ENCODE results near the gene NRG2.

The NRG2 gene

DNA sequence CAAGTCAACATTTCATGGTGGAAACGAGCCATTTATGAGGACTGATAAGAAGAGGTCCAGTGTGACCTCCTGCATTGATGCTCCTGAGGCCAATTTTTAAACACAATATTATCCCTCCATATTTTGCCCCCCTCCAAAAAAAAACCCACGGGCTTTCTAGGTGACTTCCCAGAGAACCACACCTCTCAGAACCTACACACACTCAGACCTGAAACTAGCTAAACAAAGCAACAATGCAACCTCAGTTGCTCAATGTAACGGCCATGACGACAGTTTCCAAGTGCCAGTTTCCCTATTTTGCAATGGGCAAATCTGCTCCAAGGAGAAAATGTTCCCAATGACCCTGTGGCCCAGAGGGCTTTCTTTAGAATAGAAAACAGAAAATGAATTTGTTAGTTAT, 3.5 kb downstream of the NRG2 start:
- peak; percentile 28 for DNase-seq

DNA sequence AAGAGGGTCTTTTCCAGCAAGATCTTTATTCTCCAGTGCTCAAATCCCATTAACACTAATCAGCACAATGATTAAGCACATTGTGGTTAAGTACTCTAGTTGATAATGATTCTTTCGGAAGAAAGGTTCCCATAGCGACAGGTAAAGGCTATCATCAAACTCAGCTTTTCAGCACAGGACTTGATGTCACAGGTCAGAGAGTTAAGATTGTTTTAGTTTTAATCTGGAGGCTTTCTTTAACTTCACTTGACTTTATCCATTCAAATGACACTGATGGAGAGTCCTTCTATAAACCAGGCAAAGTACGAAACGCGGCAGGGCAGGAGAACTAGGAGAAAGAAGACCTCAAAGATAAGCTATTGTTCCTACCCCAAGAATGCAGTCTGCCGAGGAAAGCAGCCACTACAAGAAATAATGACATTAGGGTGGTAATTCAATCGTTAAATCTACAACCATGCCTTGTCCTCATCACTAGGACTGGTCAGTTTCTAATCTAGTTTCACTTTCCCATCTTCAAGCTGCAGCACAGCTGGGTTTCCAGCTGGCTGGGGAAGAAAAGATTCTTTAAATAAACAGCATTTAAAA, 4.6 kb downstream of the NRG2 start:
- peak; percentile 64 for DNase-seq

DNA sequence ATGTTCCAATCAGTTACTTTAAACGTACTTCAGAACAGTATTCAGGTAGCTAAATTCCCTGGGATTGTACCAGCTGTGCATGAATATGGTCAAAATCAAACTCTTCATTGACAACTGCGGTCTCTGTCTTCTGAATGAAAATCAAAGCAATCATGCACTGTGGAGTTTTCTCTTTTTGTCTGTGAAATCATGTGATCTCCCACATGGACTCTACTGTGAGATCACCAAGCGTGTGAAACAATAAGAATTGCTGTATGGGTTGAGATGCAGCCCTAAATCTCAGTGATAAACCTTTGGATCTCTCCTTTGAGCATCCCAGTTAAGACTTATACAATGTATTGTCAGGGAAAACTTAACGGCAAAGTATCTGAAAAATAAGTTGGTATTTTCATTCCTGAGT, 6.1 kb downstream of the NRG2 start:
- DNase-seq: no peak

DNA sequence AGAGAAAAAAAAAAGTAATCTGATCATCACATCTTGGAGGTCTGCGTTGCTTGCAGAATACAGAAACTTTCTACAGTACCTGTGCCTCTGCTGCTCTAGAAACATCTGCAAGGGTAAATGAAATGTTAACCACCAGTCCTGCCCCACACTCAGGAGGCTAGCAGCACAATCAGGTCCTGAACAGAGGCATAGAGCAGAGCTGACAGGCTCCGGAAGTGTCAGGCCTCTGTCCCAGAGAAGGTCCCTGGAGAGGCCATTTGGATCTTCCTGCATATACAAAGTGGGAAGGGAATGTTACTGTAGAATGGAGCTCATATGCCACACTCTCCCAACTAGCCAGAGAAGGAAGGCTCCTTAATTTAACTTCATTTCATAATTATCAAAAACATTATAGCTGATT, 7.2 kb downstream of the NRG2 start:
- no peak for DNase-seq

DNA sequence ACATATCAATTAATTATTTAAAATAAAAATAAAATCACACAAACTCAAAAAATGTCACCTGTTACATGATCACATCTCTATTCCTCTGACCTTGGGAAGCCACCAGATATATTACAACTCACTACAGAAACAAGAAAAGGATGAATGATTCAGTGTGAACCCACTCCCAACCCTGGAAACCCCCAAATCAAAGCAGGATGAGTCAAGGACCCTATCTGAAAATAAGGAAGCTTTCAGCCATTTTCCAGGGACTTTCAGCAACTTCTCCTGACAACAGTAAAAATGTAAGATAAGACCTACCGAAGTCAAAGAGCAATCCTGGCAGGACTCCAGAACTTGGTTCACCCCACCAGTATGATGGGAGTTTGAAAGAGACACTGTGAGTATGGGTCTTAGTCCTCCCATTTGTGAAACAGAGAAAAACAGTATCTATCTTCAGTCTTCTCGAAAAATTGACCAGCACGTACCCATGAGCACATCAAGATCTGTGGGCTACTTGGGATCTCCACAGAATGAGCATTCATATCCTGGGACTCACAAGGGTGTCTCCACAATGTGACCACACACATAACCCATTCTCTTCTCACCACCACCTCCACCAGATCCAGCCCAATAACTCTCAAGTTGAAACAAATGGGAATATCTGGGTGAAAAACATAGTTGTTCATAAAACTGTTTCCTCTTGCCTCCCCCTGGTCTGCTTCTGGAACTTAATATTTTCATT, 9.9 kb downstream of the NRG2 start:
- no peak for DNase-seq

DNA sequence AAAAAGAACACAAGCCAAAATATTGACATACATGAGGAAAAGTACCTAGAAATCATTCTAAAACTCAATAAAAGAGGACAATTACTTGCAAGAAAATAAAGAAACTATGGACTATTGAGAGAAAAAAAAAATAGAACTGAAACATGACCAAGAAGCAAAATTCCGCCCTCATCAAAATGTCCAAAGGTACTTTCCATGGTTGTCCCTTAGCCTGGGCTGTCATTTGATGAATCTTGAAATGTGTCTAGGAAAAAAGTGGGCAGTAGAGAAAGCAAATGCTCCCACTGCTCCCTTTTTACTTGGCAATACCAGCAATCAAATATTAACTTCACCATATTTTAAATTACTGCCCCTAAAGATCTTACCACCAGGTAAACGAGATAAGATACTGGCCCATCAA, 10.8 kb downstream of the NRG2 start:
- DNase-seq: no peak

DNA sequence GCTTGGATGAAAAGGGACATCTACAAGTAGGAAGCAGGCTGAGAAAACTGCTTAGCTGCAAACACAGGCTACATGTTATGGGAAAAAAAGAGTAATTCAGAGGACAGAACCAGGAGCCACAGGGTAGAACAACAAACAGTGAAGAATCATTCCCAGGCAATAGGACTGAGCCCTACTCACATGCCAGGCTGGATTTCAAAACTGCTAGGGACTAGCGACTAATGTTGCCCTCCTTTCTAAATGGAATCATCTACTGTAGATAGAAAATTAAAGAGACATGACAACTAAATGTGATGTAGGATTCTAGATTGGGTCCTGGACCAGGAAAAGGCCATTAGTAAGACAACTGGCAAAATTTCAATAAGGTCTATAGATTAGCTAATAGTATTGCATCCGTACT, 15.3 kb downstream of the NRG2 start:
- no peak for DNase-seq

DNA sequence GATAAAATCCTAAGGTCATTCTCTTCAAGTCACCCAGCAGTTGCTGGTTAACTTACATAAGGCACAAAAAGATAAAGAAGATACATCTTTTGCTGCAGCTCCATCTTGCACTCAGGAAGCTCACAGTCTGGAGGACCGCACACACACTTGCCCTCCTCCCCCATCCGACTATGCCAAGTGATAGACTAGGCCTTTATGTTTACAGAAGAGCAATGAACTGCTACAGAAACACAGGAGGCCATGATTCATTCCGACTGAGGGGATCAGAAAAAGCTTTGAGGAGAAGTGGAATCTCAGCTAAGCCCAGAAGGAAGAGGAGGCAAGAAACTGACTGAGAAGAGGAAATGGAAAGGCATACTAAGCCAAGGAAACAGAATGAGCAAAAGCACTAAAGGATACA, 17.4 kb downstream of the NRG2 start:
- no peak for DNase-seq

DNA sequence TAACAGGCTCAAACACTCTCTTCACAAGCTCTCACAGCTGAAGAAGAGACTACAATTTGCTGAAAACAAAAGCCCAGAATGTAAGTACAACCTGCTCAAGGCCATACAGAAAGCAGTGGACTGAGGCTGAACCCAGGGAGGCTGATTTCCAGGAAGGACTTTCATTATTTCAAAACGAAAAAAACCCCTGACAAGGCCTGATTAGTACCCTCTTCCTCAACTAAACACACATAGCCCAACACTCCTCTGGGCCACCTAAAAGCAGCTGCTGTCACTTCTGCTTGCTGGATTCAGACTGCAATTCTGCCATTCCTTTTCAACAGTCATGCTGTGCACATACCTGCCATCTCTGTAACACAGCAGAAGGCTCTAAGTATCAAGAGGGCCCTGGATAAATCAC, 18.2 kb downstream of the NRG2 start:
- DNase-seq: no peak

DNA sequence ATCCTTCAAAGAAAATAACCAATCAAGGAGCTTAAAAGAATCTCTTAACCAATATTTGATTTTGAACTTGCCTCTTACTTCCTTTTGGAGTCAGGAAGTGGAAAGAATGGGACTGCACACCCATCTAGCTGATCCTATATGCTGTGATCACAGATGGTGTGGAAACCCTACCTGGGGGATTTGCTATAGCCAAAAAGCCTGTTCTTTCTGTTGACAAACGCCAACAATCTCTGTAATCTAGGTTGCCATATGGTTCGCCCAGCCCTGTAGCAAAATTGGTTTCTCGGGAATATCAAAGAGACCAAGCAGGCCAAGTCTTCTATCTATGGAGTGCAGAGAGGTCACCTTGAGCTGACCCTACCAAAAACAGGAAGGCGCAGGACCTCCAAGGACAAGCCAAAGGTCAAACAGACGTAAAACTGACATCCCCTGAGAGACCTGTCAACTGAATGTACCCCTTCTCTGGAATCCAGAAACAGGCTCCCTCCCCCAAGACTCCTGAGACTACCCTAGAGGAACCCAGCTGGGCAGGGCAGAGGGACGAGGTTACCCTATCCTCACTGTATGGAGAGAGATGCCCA, 19.4 kb downstream of the NRG2 start:
- no peak for DNase-seq

DNA sequence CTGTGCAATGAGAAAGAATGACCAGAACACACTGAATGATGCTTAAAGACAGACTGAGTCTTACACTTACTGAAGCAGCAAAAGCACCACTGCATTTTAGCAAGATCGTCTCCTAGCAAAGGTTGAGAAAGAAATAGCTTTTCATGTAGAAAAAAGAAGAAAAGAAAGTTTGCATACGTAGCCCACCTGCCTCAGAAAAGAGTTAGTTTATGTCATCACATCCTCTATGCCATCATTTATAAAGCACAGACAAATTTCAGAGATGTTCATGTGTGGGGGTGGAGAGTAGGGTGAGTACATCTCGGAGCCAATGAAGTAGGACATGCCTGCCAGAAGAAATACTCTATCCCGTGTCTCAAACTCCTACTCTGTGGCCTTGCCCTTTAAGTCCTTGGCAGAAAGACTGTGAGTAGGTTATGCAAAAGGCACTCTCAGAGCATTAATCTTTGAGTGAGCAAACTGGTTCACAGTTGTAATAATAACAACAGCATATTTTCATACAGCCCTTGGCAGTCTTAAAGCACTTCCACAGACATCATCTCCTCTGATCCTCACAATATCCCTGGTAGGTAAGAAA, 22.4 kb downstream of the NRG2 start:
- DNase-seq: no peak

DNA sequence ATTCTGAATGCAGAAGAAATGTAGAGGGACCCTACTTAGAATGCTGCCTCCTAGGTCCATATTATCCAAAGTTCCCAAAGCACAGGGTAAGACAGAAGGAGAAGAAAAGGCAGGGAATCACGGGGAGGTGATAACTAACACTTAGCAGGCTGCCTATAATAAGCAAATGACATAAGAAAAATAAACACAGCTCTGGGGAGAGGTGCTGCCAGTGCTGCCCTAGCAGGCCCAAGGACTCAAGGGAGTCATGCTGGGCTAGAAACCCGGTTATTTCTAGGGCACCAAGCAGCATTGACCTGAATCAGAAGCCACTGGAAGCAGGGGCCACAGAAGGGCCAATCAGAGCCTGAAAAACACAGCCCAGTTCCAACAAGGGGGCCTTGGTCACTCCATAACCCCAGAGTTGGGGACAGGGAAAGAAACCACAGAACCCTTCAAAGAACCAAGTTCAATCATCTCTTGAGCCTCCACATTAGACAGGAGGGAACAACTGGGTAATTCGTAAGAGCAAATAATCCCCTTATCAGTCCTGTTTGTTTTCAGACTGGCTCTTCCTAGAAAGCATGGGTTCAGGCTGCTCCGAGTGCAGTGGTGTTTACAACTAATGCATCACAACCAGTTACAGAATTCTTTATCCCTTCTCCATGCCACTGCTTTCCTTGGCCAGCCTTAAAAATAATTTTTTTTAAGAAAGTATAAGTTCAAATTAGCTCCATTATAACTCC, 24.0 kb downstream of the NRG2 start:
- no peak for DNase-seq

DNA sequence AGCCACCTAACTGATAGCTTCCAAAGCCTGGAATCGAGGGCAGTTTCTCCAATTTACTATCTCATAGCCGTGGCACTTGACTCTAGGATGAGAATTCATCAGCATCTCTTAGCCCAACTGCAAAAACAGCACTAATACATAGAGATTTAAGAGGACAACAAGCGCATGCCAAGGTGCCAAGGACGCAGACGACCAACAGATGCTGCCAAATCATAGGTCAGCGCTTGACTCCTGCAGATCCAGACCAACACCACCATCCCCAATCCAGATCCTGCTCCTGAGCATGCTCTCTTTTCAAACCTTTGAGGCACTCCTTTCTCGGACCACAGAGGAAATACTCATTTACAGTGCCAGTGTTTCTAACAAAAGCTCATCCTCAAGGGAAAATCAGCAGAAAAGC, 24.6 kb downstream of the NRG2 start:
- DNase-seq: no peak

DNA sequence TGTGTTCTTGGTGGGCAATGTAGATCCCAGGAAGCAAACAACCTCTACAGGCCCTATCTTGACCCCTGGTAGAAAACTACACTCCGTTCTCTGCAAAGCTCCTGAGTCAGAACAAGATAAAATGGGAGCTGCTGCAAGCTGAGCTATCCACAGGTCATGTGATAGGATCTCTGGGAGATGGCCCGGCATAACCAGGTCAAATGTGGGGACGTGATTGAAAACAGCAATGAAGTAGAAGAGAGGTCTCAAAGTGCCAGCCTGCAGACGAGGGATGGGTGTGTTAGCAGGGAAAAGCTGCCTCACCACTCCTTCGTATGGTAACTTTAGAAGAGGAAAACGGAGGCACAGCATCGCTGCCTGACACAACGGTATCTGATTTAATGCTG, 25.0 kb downstream of the NRG2 start:
- no peak for DNase-seq

DNA sequence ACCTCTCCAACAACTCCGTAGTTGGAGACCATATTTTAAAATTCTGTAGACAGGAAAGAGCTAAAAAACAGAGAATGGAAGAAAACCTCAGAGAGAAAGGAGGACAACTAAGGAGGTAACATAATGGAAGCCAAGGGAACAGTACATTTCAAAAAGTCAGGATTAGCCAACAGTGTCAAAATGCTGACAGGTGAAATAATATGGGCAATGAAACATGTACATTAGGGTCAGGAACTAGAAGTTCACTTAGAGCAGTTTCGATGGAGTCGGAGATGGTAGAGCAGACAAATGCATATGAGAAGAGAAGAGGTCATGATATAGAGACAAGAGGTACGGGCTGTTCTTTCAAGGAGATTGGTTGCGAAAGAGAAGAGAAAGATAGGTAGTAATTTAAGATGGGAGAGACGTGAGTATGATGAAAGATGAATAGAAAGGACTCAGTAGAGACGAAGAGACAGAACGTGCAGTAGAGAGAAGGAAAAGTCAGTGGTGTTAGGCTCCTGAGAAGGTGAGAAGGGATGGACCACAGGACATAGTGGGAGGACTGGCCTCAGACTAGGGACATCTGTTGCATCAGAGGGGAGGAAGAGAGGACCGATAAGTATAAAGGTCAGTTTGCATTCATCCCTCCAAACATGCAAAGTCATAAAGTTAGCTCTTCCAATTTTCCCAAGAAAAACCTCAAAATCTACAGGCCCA, 25.6 kb downstream of the NRG2 start:
- no peak for DNase-seq

DNA sequence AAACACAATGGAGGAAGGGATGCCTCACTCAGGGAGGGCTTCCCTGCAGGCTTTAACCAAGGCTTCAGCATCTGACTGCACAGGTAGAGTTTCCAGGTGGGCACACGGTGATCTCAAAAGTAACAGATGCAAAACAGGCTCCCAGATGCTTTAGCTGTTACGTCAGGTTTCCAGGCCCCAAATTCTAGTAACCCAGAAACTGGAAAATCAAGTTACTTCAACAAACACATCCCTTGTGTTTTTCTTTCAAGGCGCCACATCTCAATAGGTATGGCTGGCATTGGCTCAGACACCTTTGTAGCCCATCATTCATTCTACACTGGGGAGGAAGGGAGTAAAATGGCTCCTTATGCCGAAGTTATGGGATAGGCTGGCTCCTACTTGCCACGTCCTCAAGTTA, 27.4 kb downstream of the NRG2 start:
- peak; percentile 19 for DNase-seq

DNA sequence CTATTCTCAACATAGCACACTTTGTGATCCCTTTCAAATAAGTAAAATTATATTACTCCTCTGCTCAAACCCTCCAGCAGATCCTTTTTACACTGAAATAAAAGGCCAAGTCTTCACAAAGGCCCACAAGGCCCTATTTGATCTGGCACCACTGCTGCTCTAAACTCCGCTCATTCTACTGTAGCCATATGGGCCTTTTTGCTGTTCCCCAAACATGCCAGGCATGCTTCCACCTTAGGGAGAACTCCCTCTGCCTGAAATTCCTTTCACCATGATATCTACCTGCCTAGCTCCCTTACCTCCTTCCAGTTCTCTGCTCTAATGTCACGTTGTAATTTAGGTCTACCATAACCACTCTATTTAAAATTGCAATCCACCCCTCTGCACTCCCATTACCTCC, 28.3 kb downstream of the NRG2 start:
- no peak for DNase-seq

DNA sequence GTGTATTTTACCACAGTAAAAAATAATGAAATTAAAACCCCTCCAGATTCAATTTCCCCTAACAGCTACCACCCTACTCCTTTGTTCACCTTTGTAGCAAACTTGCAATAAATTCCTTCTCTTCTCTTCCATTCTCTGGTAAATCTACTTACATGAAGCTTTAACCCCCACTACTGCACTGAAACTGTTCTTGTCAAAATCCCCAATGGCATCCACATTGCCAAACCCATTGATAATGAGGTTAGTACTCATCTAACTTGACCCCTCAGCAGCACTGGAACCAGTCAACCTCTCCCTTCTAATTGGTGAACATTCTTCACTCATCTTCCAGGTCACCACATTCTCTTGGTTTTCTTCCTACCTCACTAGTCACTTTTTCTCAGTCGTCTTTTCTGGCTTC, 29.6 kb downstream of the NRG2 start:
- DNase-seq: no peak

DNA sequence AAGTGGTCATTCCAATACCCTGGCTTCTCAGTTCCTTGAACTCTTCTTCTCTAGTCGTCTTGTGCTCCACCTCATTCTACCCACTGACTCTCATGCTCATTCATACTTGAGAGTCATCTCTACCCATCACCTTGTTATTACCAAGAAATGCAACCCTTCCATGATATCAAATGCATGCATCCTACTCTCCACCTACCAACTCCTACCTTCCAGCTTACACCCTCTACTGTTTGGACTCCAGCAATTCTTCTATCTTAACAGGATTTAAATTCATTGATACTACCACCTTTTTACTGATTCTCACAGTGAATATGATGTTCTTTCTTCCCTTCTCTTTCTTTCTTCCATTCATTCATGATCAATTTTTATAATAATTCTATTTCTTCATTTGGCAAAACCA, 30.7 kb downstream of the NRG2 start:
- no peak for DNase-seq

DNA sequence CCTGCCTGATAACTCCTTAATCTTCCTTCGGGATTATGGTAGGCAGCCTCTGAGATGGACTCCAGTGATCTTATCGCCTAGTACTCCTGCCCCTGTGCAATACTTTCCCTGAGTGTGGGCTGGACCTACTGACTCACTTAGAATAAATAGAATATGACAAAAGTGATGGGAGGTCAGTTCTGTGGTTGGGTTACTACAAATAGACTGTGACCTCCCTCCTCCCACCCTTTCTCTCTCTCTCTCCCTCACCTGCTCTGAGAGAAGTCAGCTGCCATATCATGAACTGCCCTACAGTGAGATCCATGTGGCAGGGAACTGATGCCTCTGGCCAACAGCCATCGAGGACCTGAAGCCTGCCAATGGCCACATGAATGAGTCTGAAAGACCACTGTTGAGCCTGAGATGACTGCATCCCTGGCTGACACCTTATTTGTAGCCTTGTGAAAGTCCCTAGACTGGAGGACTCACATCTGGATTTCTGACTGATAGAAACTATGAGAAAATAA, 31.7 kb downstream of the NRG2 start:
- DNase-seq: peak; percentile 87

DNA sequence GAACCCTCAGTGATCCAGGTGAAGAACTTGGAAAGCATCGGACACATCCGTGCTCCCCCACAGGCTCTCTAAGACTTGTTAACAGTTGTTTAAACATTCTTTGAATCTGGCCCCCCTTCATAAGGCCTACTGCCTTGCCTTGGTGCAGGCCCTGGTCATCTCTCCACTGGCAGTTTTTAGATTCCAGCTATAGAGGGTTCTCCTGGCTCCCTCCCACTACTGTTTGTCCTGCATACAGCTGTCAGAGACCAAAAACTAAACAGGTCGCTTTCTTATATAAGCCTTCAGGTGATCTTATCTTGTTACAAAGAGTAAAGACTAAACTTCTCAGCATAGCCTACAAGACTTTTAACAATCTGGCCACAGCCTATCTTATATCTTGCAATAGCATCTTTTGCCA, 32.3 kb downstream of the NRG2 start:
- DNase-seq: no peak

DNA sequence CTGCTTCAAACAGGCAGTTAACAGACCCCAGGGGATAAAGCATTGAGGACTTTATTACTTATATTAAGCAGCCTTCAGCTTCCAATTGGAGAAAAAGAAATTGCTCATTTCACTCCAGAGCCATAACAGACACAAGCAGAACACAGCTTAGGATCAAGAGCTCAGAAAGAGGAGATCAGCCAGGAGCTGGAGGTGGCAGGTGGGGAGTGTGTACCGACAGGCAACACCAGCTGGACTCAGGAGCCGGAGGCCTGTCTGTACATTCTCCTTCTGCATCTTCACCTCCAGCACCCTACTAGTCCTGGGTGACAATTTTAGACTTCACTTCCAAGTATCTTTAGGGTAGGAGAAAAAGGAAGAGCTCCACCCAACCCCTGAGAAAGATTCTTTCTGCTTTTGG, 35.8 kb downstream of the NRG2 start:
- DNase-seq: no peak

DNA sequence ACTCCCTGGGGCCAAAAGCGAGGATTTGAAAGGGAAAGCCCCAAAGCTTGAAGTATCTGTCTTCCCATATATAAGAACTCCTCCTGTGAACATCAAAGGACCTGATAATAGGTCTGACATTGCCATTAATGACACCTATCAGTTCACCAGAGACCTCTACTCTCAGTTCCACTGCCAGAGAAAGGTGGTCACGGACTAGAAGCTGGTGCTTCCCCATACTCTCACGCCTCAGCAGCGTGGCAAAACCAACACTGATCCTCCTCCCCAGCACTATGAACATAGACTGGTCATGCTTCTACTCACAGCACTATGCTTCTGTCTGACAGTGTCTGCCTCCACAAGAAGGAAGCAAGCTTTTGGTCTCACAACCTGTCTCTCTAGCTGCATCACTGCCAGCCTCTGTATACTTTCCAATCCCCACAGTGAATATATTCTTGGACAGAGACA, 37.9 kb downstream of the NRG2 start:
- DNase-seq: no peak
